A673 (cell line): ENCODE data around the gene SLC2A2. TPM values are rescaled to one million over a fixed set of nuclear protein-coding genes. Genes with fewer than 3 reads are reported as not detected.

Experiments
- BruUV-seq: library from RNA; stranded (reverse); fragments of 400-500 nt; replicated peaks from 2 replicates; lab custom pipeline; 2021; lab: Mats Ljungman, UMichigan
- CTCF ChIA-PET: fragments of 300-600 bp; sonication (Branson Sonifier 250); formaldehyde crosslinking; loops from one replicate; lab custom pipeline; 2022; ENCODE audit warnings: antibody characterized with exemption; lab: Charles Lee
- POLR2A ChIA-PET: fragments of 300-600 bp; sonication (Branson Sonifier 250); formaldehyde crosslinking; loops from one replicate; lab custom pipeline; 2022; ENCODE audit warnings: antibody characterized with exemption; ENCODE audit not compliant: low non-redundant PET; lab: Charles Lee
- DNase-seq: peaks from one replicate; pipeline ENCODE4 v3.0.0-alpha.2; 2015; ENCODE audit warnings: low spot score
- H3K27ac ChIP-seq: fragments of 200-600 bp; sonication (generic); 2 replicates; pipeline ENCODE4 v1.5.1; 2016; ENCODE audit warnings: mixed run types, low read depth, mild to moderate bottlenecking, mixed read lengths, antibody characterized with exemption, low read length; ENCODE audit not compliant: poor library complexity, severe bottlenecking
- H3K27me3 ChIP-seq: fragments of 200-600 bp; sonication (generic); replicated peaks from 2 replicates; pipeline ENCODE4 v1.6.1; 2017; ENCODE audit warnings: mixed run types, low read depth, mild to moderate bottlenecking, mixed read lengths, antibody characterized with exemption, low read length; ENCODE audit not compliant: insufficient read depth, poor library complexity
- H3K36me3 ChIP-seq: fragments of 200-600 bp; sonication (generic); 2 replicates; pipeline ENCODE4 v1.6.1; 2016; ENCODE audit warnings: mixed run types, mild to moderate bottlenecking, mixed read lengths, antibody characterized with exemption, low read length; ENCODE audit not compliant: insufficient read depth, poor library complexity, severe bottlenecking
- H3K4me1 ChIP-seq: fragments of 200-600 bp; sonication (generic); 2 replicates; pipeline ENCODE4 v1.6.1; 2017; ENCODE audit warnings: mixed run types, mild to moderate bottlenecking, mixed read lengths, antibody characterized with exemption, low read length; ENCODE audit not compliant: insufficient read depth, poor library complexity, severe bottlenecking
- H3K4me3 ChIP-seq: fragments of 200-600 bp; sonication (generic); 2 replicates; pipeline ENCODE4 v1.5.1; 2016; ENCODE audit warnings: low read depth, mixed run types, mild to moderate bottlenecking, mixed read lengths, low read length; ENCODE audit not compliant: poor library complexity, severe bottlenecking
- H3K9me3 ChIP-seq: fragments of 200-600 bp; sonication (generic); 2 replicates; pipeline ENCODE4 v1.6.1; 2016; ENCODE audit warnings: mixed run types, low read depth, mild to moderate bottlenecking, mixed read lengths, antibody characterized with exemption, low read length; ENCODE audit not compliant: poor library complexity, severe bottlenecking
- EZH2 ChIP-seq: fragments of 200-600 bp; sonication (generic); IDR thresholded peaks from 2 replicates; pipeline ENCODE4 v1.6.1; 2017; ENCODE audit warnings: borderline replicate concordance, low read depth, mild to moderate bottlenecking, mixed read lengths, antibody characterized with exemption, low read length; ENCODE audit not compliant: poor library complexity, severe bottlenecking
- intact Hi-C: fragments of 100-400 bp; cut with micrococcal nuclease; formaldehyde crosslinking; loops from one replicate; pipeline ENCODE4 v1.10.0; 2022; ENCODE audit not compliant: unreplicated experiment
- total RNA-seq: library from RNA; stranded (reverse); gene quantifications from 2 replicates; pipeline ENCODE4 v1.2.3, GENCODE V29; 2021
- TF ChIP-seq, protein P1 (sequence below): fragments of 300-800, 200-600 bp; sonication (generic); conservative IDR thresholded peaks from 2 replicates; pipeline ENCODE4 v1.5.1; 2017; ENCODE audit warnings: low read depth, mild to moderate bottlenecking, antibody characterized with exemption, low read length, moderate library complexity, mixed read lengths

Gene SLC2A2
- total RNA-seq, 1 experiment from 2014 or later, result not detected

GRCh38 chr3:171058058-171058457 is 31.5 kb upstream of the SLC2A2 start:
- H3K27me3 ChIP-seq, result no peaks in the 10 kb centered on the region
- H3K36me3 ChIP-seq, result no peaks in the 10 kb centered on the region
- ChIA-PET POLR2A (no interaction called here), CTCF (no interaction called here)
- H3K4me1 ChIP-seq, result no peaks in the 10 kb centered on the region
- DNase-seq, result no peak
- H3K4me3 ChIP-seq, result no peak overlapping the region
- intact Hi-C loops, result no loop called here
- no peak overlapping the region for H3K27ac ChIP-seq
- H3K9me3 ChIP-seq, result no peaks in the 10 kb centered on the region
- BruUV-seq, result no TSS peak
- TF ChIP-seq EZH2, result no peak
- TF ChIP-seq, protein P1, sequence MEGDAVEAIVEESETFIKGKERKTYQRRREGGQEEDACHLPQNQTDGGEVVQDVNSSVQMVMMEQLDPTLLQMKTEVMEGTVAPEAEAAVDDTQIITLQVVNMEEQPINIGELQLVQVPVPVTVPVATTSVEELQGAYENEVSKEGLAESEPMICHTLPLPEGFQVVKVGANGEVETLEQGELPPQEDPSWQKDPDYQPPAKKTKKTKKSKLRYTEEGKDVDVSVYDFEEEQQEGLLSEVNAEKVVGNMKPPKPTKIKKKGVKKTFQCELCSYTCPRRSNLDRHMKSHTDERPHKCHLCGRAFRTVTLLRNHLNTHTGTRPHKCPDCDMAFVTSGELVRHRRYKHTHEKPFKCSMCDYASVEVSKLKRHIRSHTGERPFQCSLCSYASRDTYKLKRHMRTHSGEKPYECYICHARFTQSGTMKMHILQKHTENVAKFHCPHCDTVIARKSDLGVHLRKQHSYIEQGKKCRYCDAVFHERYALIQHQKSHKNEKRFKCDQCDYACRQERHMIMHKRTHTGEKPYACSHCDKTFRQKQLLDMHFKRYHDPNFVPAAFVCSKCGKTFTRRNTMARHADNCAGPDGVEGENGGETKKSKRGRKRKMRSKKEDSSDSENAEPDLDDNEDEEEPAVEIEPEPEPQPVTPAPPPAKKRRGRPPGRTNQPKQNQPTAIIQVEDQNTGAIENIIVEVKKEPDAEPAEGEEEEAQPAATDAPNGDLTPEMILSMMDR, result no peak

- no peaks in the 10 kb centered on the region for H3K36me3 ChIP-seq
- H3K27me3 ChIP-seq, result no peaks in the 10 kb centered on the region
- H3K9me3 ChIP-seq, result no peaks in the 10 kb centered on the region
- H3K27ac ChIP-seq, result no peak overlapping the region
- no peak for TF ChIP-seq EZH2
- TF ChIP-seq, protein P1, result no peak
- intact Hi-C loops, result no loop called here
- no peak overlapping the region for H3K4me3 ChIP-seq
- no peaks in the 10 kb centered on the region for H3K4me1 ChIP-seq
- no TSS peak for BruUV-seq
- ChIA-PET CTCF (no interaction called here), POLR2A (no interaction called here)
- DNase-seq, result no peak
These were observed 30.6 kb upstream of the SLC2A2 start for GRCh38 chr3:171057072-171057471.

DNA sequence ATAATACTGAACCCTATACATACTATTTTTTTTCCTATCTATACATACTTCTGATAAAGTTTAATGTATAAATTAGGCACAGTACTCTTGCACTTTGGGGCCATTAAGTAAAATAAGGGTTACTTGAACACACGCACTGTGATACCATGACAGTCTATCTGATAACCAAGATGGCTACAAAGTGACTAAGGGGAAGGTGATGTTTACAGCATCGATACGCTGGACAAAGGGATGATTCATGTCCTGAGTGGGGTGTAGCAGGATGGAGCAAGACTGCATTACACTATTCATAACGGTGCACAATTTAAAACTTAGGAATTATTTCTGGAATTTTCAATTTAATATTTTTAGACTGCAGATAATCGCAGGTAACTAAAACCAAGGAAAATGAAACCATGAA is 30.0 kb upstream of the SLC2A2 start:
- Histone ChIP-seq H3K27ac (no peak overlapping the region), H3K4me3 (no peak overlapping the region), H3K27me3 (no peaks in the 10 kb centered on the region), H3K9me3 (no peaks in the 10 kb centered on the region), H3K36me3 (no peaks in the 10 kb centered on the region), H3K4me1 (no peaks in the 10 kb centered on the region)
- no peak for TF ChIP-seq EZH2
- TF ChIP-seq, protein P1, result no peak
- intact Hi-C loops, result no loop called here
- DNase-seq, result no peak
- no TSS peak for BruUV-seq
- ChIA-PET CTCF (no interaction called here), POLR2A (no interaction called here)
